Panc1 (cell line): ENCODE measurements around the gene CRCP. TPM values are rescaled to one million over a fixed set of nuclear protein-coding genes. Genes with fewer than 3 reads are reported as not detected.
A peak's percentile ranks its signal among the peaks of the same experiment; 100 is the strongest.
"Not testable (repeated sequence)": the region's sequence is repeated elsewhere in the genome, so short reads cannot be mapped to it uniquely, and the experiment has no call there.

Experiments used
- ATAC-seq: fragments of 200-7000 bp; cut with Tn5 transposase; 2 replicates; pipeline ENCODE4 v1.9.1; 2020; ENCODE audit warnings: mild to moderate bottlenecking, moderate library complexity
- BruUV-seq: library from RNA; stranded (reverse); fragments of 400-500 nt; replicated peaks from 2 replicates; lab custom pipeline; 2021; lab: Mats Ljungman, UMichigan
- CTCF ChIA-PET: fragments of 300-600 bp; sonication (Branson Sonifier 250); formaldehyde crosslinking; loops from one replicate; lab custom pipeline; 2022; ENCODE audit warnings: antibody characterized with exemption; lab: Charles Lee
- POLR2A ChIA-PET: fragments of 300-600 bp; sonication (Branson Sonifier 250); formaldehyde crosslinking; loops from one replicate; lab custom pipeline; 2022; ENCODE audit warnings: antibody characterized with exemption; lab: Charles Lee
- DNase-seq: peaks from one replicate; pipeline ENCODE4 v3.0.0-alpha.2; 2010; ENCODE audit warnings: low read depth, low spot score
- H3K27ac ChIP-seq: 2 replicates; pipeline ENCODE4 v1.5.1; 2011; ENCODE audit warnings: mild to moderate bottlenecking, low read length, inconsistent platforms
- H3K27me3 ChIP-seq: fragments of 200-500 bp; sonication (Bioruptor generic); 2 replicates; pipeline ENCODE4 v1.6.0; 2014; ENCODE audit warnings: low read length, inconsistent platforms; ENCODE audit not compliant: control insufficient read depth, insufficient read depth
- H3K36me3 ChIP-seq: fragments of 200-500 bp; sonication (Bioruptor generic); 2 replicates; pipeline ENCODE4 v1.5.1; 2014; ENCODE audit warnings: inconsistent platforms, mild to moderate bottlenecking, low read length, moderate library complexity; ENCODE audit not compliant: control insufficient read depth, insufficient read depth
- H3K4me1 ChIP-seq: 2 replicates; pipeline ENCODE4 v1.5.1; 2011; ENCODE audit warnings: inconsistent platforms, mild to moderate bottlenecking, low read length, moderate library complexity; ENCODE audit not compliant: control insufficient read depth, insufficient read depth
- H3K4me3 ChIP-seq, 2 experiments: 2 replicates each; pipeline ENCODE4 v1.5.1; 2011 to 2012; ENCODE audit warnings: low read depth in 2 of 2, low read length in 2 of 2, mild to moderate bottlenecking in 2 of 2, inconsistent platforms in 1 of 2, moderate library complexity in 1 of 2
- H3K9me3 ChIP-seq: fragments of 200-500 bp; sonication (Bioruptor generic); 2 replicates; pipeline ENCODE4 v1.5.1; 2014; ENCODE audit warnings: low read depth, mild to moderate bottlenecking, inconsistent platforms, low read length, moderate library complexity; ENCODE audit not compliant: control insufficient read depth, insufficient read depth
- POLR2AphosphoS5 ChIP-seq: IDR thresholded peaks from 2 replicates; pipeline ENCODE4 v1.6.1; 2012; ENCODE audit warnings: mild to moderate bottlenecking, low read depth, low read length, moderate library complexity
- SIN3A ChIP-seq: IDR thresholded peaks from 2 replicates; pipeline ENCODE4 v1.6.1; 2012; ENCODE audit warnings: low read depth, mild to moderate bottlenecking, low read length, moderate library complexity, borderline replicate concordance; ENCODE audit not compliant: insufficient read depth
- TCF7L2 ChIP-seq: IDR thresholded peaks from 2 replicates; pipeline ENCODE4 v1.6.1; 2011; ENCODE audit warnings: mild to moderate bottlenecking, low read depth, low read length, inconsistent platforms
- in situ Hi-C: cut with HindIII; loops from 2 replicates; pipeline ENCODE4 v1.10.0; 2016; ENCODE audit warnings: low sequenced_read_pairs, low pct_unique_long_range_greater_than_20kb
- intact Hi-C: fragments of 100-400 bp; cut with micrococcal nuclease; formaldehyde crosslinking; loops from one replicate; pipeline ENCODE4 v1.10.0; 2022; ENCODE audit not compliant: unreplicated experiment
- total RNA-seq: library from RNA; stranded (reverse); gene quantifications from one replicate; pipeline ENCODE4 v1.2.1, GENCODE V29; 2021; ENCODE audit not compliant: unreplicated experiment
- TF ChIP-seq, protein P1 (sequence below), 2 experiments: IDR thresholded peaks; 2 replicates each; pipeline ENCODE4 v1.6.1; 2011 to 2012; ENCODE audit warnings: low read depth in 2 of 2, control low read depth in 1 of 2, low read length in 1 of 2, mild to moderate bottlenecking in 1 of 2, moderate library complexity in 1 of 2; ENCODE audit not compliant: insufficient read depth in 1 of 2
- TF ChIP-seq, protein P2 (sequence below): fragments of 450-650 bp; IDR thresholded peaks from 2 replicates; pipeline ENCODE4 v1.5.1; 2017; ENCODE audit warnings: mild to moderate bottlenecking

Gene CRCP
- total RNA-seq, 1 experiment from 2014 or later: 46.4 TPM

DNA sequence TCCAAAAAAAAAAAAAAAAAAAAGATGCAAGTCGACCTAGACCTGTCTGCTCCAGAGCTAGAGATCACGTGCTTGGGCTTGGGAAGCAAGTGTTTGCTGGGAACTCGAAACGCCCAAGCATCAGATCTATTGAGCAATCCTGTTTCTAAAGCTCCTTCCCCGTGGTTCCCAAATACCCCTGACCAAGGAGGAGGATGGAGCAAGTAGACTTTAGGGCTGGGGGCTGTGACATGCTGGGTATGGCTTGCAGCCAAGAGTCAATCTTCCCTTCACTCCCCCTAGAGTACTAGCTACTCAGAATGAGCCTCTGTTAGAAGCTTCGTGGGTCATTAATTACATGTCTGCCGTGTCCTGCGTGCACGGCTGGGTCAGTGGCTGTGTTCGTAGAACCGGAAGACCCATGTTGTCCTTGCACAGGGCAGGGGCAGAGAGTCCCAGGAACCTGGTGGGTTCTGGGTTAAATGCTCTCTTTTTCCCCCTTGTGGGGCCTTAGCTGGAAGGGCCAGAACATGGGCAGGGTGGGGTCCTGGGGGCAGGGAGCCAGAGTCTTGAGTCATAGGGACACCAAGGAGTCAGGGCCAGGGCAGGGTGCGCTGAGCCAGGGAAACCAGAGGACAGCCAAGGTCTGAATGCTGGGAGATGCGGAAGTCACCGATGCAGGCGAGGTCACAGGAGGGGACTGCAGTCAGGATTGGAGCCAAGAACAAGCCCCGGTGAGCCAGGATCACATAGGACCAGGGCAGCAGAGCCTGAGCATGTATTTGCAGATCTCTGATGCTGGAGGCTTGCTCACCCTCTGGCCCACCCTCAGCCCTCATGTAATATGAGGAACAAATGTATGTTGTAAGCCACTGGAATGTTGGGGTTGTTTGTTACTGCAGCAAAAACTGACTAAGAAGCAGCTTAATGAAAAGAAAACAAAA, 55.9 kb downstream of the CRCP start:
- Histone ChIP-seq H3K4me3 (no peak overlapping the region), H3K27me3 (no peaks in the 10 kb centered on the region), H3K27ac (no peak overlapping the region), H3K4me1 (peaks cover 4% of the 10 kb centered on the region; the same call in 1 of the 2 replicates), H3K9me3 (no peaks in the 10 kb centered on the region), H3K36me3 (no peaks in the 10 kb centered on the region)
- intact Hi-C loops (no loop called here), in situ Hi-C loops (no loop called here)
- peak; percentile 44; the same call in 1 of the 2 replicates for ATAC-seq
- DNase-seq: no peak
- ChIA-PET POLR2A (interaction anchor here (0.6 kb wide), 1 partner anchor 247 kb away, joined by 13 read pairs; no protein-coding TSS in a partner anchor), CTCF (no interaction called here)
- no TSS peak for BruUV-seq
- TF ChIP-seq, protein P1, sequence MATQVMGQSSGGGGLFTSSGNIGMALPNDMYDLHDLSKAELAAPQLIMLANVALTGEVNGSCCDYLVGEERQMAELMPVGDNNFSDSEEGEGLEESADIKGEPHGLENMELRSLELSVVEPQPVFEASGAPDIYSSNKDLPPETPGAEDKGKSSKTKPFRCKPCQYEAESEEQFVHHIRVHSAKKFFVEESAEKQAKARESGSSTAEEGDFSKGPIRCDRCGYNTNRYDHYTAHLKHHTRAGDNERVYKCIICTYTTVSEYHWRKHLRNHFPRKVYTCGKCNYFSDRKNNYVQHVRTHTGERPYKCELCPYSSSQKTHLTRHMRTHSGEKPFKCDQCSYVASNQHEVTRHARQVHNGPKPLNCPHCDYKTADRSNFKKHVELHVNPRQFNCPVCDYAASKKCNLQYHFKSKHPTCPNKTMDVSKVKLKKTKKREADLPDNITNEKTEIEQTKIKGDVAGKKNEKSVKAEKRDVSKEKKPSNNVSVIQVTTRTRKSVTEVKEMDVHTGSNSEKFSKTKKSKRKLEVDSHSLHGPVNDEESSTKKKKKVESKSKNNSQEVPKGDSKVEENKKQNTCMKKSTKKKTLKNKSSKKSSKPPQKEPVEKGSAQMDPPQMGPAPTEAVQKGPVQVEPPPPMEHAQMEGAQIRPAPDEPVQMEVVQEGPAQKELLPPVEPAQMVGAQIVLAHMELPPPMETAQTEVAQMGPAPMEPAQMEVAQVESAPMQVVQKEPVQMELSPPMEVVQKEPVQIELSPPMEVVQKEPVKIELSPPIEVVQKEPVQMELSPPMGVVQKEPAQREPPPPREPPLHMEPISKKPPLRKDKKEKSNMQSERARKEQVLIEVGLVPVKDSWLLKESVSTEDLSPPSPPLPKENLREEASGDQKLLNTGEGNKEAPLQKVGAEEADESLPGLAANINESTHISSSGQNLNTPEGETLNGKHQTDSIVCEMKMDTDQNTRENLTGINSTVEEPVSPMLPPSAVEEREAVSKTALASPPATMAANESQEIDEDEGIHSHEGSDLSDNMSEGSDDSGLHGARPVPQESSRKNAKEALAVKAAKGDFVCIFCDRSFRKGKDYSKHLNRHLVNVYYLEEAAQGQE (IDR thresholded peaks at IDR 0.05; ENCODE audit: insufficient read depth in 1 of 2, low read depth in 2 of 2, low read length in 1 of 2): no peak
- TF ChIP-seq TCF7L2: no peak
- TF ChIP-seq POLR2AphosphoS5: no peak
- TF ChIP-seq, protein P2, sequence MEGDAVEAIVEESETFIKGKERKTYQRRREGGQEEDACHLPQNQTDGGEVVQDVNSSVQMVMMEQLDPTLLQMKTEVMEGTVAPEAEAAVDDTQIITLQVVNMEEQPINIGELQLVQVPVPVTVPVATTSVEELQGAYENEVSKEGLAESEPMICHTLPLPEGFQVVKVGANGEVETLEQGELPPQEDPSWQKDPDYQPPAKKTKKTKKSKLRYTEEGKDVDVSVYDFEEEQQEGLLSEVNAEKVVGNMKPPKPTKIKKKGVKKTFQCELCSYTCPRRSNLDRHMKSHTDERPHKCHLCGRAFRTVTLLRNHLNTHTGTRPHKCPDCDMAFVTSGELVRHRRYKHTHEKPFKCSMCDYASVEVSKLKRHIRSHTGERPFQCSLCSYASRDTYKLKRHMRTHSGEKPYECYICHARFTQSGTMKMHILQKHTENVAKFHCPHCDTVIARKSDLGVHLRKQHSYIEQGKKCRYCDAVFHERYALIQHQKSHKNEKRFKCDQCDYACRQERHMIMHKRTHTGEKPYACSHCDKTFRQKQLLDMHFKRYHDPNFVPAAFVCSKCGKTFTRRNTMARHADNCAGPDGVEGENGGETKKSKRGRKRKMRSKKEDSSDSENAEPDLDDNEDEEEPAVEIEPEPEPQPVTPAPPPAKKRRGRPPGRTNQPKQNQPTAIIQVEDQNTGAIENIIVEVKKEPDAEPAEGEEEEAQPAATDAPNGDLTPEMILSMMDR: no peak
- no peak for TF ChIP-seq SIN3A

DNA sequence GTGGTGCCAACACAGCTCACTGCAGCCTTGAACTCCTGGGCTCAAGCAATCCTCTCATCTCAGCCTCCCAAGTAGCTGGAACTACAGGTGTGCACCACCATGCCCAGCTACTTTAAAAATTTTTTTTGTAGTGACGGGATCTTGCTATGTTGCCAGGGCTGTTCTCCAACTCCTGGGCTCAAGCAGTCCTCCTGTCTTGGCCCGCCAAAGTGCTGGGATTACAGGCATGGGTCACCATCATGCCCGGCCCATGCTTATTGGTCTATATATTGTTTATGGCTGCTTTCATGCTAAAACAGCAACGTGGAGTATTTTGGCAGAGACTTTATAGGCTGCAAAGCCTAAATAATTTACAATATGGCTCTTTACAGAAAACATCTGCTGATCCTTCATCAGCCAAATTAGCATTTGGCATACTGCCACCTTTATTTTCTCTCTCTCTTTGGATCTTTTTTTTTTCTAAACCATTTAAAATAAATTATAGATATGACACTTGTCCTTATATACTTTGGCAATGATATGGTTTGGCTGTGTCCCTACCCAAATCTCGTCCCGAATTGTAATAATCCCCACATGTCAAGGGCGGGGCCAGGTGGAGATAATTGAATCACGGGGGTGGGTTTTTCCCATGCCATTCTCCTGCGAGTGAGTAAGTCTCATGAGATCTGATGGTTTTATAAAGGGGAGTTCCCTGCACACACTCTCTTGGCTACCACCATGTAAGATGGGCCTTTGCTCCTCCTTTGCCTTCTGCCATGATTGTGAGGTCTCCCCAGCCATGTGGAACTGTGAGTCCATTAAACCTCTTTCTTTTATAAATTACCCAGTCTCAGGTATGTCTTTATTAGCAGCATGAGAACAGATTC, 58.1 kb downstream of the CRCP start:
- H3K9me3 ChIP-seq, in situ Hi-C loops, POLR2A ChIA-PET, intact Hi-C loops, ATAC-seq, H3K27ac ChIP-seq, H3K27me3 ChIP-seq, CTCF ChIA-PET, H3K36me3 ChIP-seq, DNase-seq, BruUV-seq, H3K4me1 ChIP-seq, H3K4me3 ChIP-seq: not testable (repeated sequence)
